22Rv1 (cell line): ENCODE data around the gene GPC6.
A peak's percentile ranks its signal among the peaks of the same experiment; 100 is the strongest.

Experiments used
- H3K27ac ChIP-seq: fragments of 450-650 bp; 2 replicates; pipeline ENCODE4 v1.5.1; 2017
- CTCF ChIP-seq: fragments of 450-650 bp; IDR thresholded peaks from 2 replicates; pipeline ENCODE4 v1.5.1; 2017; ENCODE audit warnings: mild to moderate bottlenecking
- ZFX ChIP-seq: fragments of 450-650 bp; IDR thresholded peaks from 2 replicates; pipeline ENCODE4 v1.6.1; 2017; ENCODE audit warnings: antibody characterized with exemption, borderline replicate concordance

GPC6 gene

GRCh38 chr13:94431574-94431973 lies 1205.0 kb downstream of the GPC6 start:
- no peak overlapping the region for H3K27ac ChIP-seq
- TF ChIP-seq CTCF = no peak

- H3K27ac ChIP-seq = no peak overlapping the region
- TF ChIP-seq ZFX (no peak), CTCF (no peak)
These were observed 1205.4 kb downstream of the GPC6 start for GRCh38 chr13:94431987-94432386.

- TF ChIP-seq CTCF (no peak), ZFX (no peak)
- no peak overlapping the region for H3K27ac ChIP-seq
These were observed 1206.7 kb downstream of the GPC6 start for GRCh38 chr13:94433055-94433961.

GRCh38 chr13:94435604-94436226 lies 1209.1 kb downstream of the GPC6 start:
- H3K27ac ChIP-seq = no peak overlapping the region
- no peak for TF ChIP-seq ZFX
- TF ChIP-seq CTCF = peak; percentile 80

GRCh38 chr13:94444826-94445225 lies 1218.2 kb downstream of the GPC6 start:
- TF ChIP-seq ZFX (no peak), CTCF (no peak)
- H3K27ac ChIP-seq = peak overlapping the region; percentile 10; the same call in 1 of the 2 replicates

- no peak overlapping the region for H3K27ac ChIP-seq
- no peak for TF ChIP-seq CTCF
- TF ChIP-seq ZFX = no peak
These were observed 1227.7 kb downstream of the GPC6 start for GRCh38 chr13:94454334-94454733.

- TF ChIP-seq CTCF (no peak), ZFX (no peak)
- no peak overlapping the region for H3K27ac ChIP-seq
These were observed 1228.3 kb downstream of the GPC6 start for GRCh38 chr13:94454906-94455305.
